Effector memory CD8-positive, alpha-beta T cell (primary cell): ENCODE measurements around the gene CRYZ.
"Not testable (repeated sequence)": the region's sequence is repeated elsewhere in the genome, so short reads cannot be mapped to it uniquely, and the experiment has no call there.

ENCODE experiments used
- ATAC-seq: fragments of 150-1000 bp; cut with Tn5 transposase; replicated peaks from 2 replicates; pipeline ENCODE4 v1.10.0; 2021; ENCODE audit warnings: mild to moderate bottlenecking, moderate library complexity
- DNase-seq, 3 experiments: peaks; one replicate each; pipeline ENCODE4 v3.0.0; 2021
- H3K27ac Mint-ChIP-seq, 2 donors: one replicate each; pipeline ENCODE4 v1.8.0; 2022; ENCODE audit warnings: mild to moderate bottlenecking in 2 of 2, mixed read lengths in 2 of 2, moderate library complexity in 2 of 2
- H3K27me3 Mint-ChIP-seq, 2 donors: one replicate each; pipeline ENCODE4 v1.8.0; 2022; ENCODE audit warnings: mixed read lengths in 2 of 2
- H3K36me3 Mint-ChIP-seq: one replicate; pipeline ENCODE4 v1.8.0; 2022; ENCODE audit warnings: mild to moderate bottlenecking, moderate library complexity, mixed read lengths; ENCODE audit not compliant: insufficient read depth
- H3K4me1 Mint-ChIP-seq, 2 donors: one replicate each; pipeline ENCODE4 v1.8.0; 2022; ENCODE audit warnings: low read depth in 2 of 2, mixed read lengths in 2 of 2
- H3K4me3 Mint-ChIP-seq, 2 donors: one replicate each; pipeline ENCODE4 v1.8.0; 2022; ENCODE audit warnings: mild to moderate bottlenecking in 2 of 2, mixed read lengths in 2 of 2, moderate library complexity in 2 of 2
- H3K9me3 Mint-ChIP-seq, 2 donors: one replicate each; pipeline ENCODE4 v1.8.0; 2022; ENCODE audit warnings: mixed read lengths in 2 of 2
- total RNA-seq, 9 experiments: gene quantifications; one replicate each; lab custom pipeline; 2026; lab: John Stamatoyannopoulos, UW

The CRYZ gene, protein sequence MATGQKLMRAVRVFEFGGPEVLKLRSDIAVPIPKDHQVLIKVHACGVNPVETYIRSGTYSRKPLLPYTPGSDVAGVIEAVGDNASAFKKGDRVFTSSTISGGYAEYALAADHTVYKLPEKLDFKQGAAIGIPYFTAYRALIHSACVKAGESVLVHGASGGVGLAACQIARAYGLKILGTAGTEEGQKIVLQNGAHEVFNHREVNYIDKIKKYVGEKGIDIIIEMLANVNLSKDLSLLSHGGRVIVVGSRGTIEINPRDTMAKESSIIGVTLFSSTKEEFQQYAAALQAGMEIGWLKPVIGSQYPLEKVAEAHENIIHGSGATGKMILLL
- total RNA-seq: 5.4 to 19.1 (median 11.4) reads per million in 9 experiments

DNA sequence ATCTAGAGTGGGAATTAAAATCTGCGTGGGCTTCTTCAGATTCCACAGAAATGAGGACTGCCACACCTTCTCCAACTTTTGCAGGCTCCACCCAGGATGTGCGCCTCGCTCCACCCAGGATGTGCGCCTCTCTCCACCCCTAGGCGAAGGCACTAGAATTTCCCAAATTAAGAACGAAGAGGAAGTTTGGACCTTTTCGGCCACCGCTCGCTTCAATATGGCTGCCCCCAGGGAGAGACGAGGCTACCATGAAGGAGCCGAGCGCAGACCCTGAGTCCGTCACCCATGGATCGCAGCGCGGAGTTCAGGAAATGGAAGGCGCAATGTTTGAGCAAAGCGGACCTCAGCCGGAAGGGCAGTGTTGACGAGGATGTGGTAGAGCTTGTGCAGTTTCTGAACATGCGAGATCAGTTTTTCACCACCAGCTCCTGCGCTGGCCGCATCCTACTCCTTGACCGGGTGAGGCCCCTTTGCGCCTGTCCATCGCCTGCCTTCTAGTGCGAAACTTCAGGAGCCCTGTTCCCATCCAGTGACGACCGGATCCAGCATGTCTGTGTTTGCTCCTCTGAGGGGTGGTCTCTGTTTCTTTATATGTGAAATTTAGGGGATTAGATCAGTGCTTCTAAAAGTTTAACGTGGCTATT, at the start of gene CRYZ, which contains the start of gene TYW3:
TSS of gene CRYZ (minus strand) at position 91 of the 644 bp plus-strand sequence. CDS start 8,229 bp downstream, outside the sequence.
TSS of gene TYW3 (plus strand) at position 193 of the 644 bp plus-strand sequence. CDS start at position 286, 93 bp downstream.
- no peaks in the 10 kb centered on the region for H3K9me3 Mint-ChIP-seq
- H3K27ac Mint-ChIP-seq: peak within 1 kb of the TSS; percentile 93 to 94

GRCh38 chr1:74780594-74780993, 47.7 kb upstream of the CRYZ start:
- no peak for ATAC-seq
- DNase-seq: no peak
- Mint-ChIP-seq H3K9me3 (no peaks in the 10 kb centered on the region), H3K27me3 (peaks cover 21 to 23% of the 10 kb centered on the region in 2 donors), H3K27ac (no peak overlapping the region), H3K4me3 (no peak overlapping the region), H3K36me3 (no peaks in the 10 kb centered on the region), H3K4me1 (no peaks in the 10 kb centered on the region)

More for the DNA sequence above, at the start of gene CRYZ, which contains the start of gene TYW3:
- ATAC-seq (peak; percentile 82), DNase-seq (peak; percentile 77 to 78 (median 77))
- Mint-ChIP-seq H3K27me3 (no peaks in the 10 kb centered on the region), H3K4me3 (peak within 1 kb of the TSS; percentile 87 to 91), H3K4me1 (peaks cover 21 to 47% of the 10 kb centered on the region in 2 donors), H3K36me3 (peaks cover 12% of the 10 kb centered on the region)

DNA sequence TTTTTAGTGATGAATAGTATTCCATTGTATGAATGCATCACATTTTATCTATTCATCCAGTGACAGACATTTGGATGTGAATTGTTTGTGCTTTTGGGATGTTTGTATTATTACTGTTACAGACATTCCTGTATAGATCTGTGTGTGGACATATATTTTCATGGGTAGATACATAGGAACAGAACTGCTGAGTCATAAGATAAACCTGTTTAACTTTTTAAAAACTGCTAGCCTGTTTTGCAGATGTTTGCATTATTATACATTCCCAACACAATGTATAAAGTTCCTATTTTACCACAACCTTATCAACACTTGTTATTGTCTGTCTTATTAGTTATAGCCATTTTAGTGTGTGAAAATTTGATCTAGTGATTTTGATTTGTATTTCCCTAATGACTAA, 46.9 kb upstream of the CRYZ start:
- DNase-seq: no peak
- Mint-ChIP-seq H3K9me3 (no peaks in the 10 kb centered on the region), H3K27me3 (peaks cover 21 to 23% of the 10 kb centered on the region in 2 donors), H3K27ac (no peak overlapping the region), H3K4me1 (no peaks in the 10 kb centered on the region), H3K4me3 (no peak overlapping the region), H3K36me3 (no peaks in the 10 kb centered on the region)
- no peak for ATAC-seq

DNA sequence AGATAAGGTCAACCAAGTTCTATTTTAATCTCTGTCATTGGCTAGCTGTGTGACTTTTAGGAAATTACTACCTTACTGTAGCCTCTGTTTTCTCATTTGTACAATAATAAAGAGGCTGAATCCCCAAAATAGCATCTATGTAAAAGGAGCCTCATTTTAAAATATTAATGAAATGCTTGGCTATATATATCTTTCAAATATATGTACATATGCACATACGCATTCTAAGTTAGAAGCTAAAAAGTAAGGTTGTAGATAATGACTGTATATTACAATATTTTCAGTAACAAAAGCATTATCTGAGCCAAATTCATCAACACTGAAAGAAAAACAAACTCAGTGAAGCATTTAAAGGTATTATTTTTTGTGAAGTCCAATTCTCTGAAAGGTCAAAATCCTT, 44.7 kb upstream of the CRYZ start:
- H3K4me1 Mint-ChIP-seq: no peaks in the 10 kb centered on the region
- DNase-seq: no peak
- no peaks in the 10 kb centered on the region for H3K36me3 Mint-ChIP-seq
- no peak overlapping the region for H3K4me3 Mint-ChIP-seq
- ATAC-seq: no peak
- no peak overlapping the region for H3K27ac Mint-ChIP-seq
- H3K9me3 Mint-ChIP-seq: no peaks in the 10 kb centered on the region
- H3K27me3 Mint-ChIP-seq: peaks cover 20 to 23% of the 10 kb centered on the region in 2 donors

- H3K9me3 Mint-ChIP-seq: no peaks in the 10 kb centered on the region
- no peaks in the 10 kb centered on the region for H3K36me3 Mint-ChIP-seq
- DNase-seq (no peak), ATAC-seq (no peak)
- no peak overlapping the region for H3K27ac Mint-ChIP-seq
- no peak overlapping the region for H3K4me3 Mint-ChIP-seq
- peaks cover 16 to 18% of the 10 kb centered on the region in 2 donors for H3K27me3 Mint-ChIP-seq
- no peaks in the 10 kb centered on the region for H3K4me1 Mint-ChIP-seq
These were observed 42.9 kb upstream of the CRYZ start for GRCh38 chr1:74775735-74776134.

DNA sequence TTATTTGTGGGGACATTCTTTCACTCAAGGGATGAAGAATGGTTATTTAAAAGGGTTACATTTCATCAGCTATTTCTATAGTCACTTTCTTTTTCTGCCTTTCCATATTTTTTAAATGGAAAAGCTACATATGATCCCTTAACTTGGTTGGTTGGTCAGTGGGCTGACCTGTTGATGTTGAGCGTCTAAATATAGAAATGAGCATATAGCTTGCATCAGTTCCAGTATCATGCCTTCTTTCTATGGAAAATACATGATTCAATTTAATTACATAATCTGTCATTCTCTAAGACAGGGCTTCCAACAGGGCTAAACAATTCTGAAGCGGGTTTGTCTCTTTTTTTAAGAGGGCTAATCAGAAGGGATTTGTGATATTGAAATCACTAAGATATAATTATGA, 40.7 kb upstream of the CRYZ start:
- H3K4me3 Mint-ChIP-seq: no peak overlapping the region
- DNase-seq: no peak
- H3K27me3 Mint-ChIP-seq: peaks cover 11 to 14% of the 10 kb centered on the region in 2 donors
- no peaks in the 10 kb centered on the region for H3K9me3 Mint-ChIP-seq
- no peaks in the 10 kb centered on the region for H3K4me1 Mint-ChIP-seq
- no peaks in the 10 kb centered on the region for H3K36me3 Mint-ChIP-seq
- no peak overlapping the region for H3K27ac Mint-ChIP-seq
- ATAC-seq: no peak

DNA sequence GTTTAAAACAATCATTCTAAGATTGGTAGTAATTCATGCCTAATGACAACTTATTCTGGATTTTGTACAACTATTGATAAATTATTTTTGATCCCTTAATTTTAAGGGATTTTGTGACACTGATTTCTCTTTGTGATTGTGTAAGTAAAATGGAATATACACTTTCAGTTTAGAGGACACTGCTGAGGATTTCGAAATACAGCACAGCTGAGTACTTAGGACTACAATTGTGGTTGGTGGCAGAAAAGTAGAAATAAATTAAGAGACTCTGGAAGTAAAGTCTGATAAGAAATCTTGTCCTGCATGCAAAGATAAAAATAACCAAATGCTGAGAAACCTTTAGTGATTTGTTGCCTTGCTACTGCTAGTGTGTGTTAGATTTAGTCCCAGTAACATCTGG, 40.1 kb upstream of the CRYZ start:
- peaks cover 6 to 8% of the 10 kb centered on the region in 2 donors for H3K27me3 Mint-ChIP-seq
- ATAC-seq (no peak), DNase-seq (no peak)
- H3K36me3 Mint-ChIP-seq: no peaks in the 10 kb centered on the region
- H3K4me1 Mint-ChIP-seq: no peaks in the 10 kb centered on the region
- no peak overlapping the region for H3K4me3 Mint-ChIP-seq
- H3K9me3 Mint-ChIP-seq: no peaks in the 10 kb centered on the region
- no peak overlapping the region for H3K27ac Mint-ChIP-seq

- H3K27ac Mint-ChIP-seq: no peak overlapping the region
- no peaks in the 10 kb centered on the region for H3K36me3 Mint-ChIP-seq
- peaks cover 6 to 8% of the 10 kb centered on the region in 2 donors for H3K27me3 Mint-ChIP-seq
- H3K9me3 Mint-ChIP-seq: no peaks in the 10 kb centered on the region
- no peak overlapping the region for H3K4me3 Mint-ChIP-seq
- ATAC-seq (peak; percentile 54), DNase-seq (peak; percentile 2 to 10 (median 2))
- H3K4me1 Mint-ChIP-seq: no peaks in the 10 kb centered on the region
These were observed 39.2 kb upstream of the CRYZ start for GRCh38 chr1:74771913-74772515.

GRCh38 chr1:74767490-74767889, 34.6 kb upstream of the CRYZ start:
- no peaks in the 10 kb centered on the region for H3K27me3 Mint-ChIP-seq
- H3K27ac Mint-ChIP-seq: no peak overlapping the region
- DNase-seq: no peak

GRCh38 chr1:74766579-74766978, 33.7 kb upstream of the CRYZ start:
- H3K4me3 Mint-ChIP-seq: no peak overlapping the region
- no peak for ATAC-seq
- H3K36me3 Mint-ChIP-seq: peaks cover 10% of the 10 kb centered on the region
- no peak for DNase-seq
- H3K4me1 Mint-ChIP-seq: peaks cover 0 to 4% of the 10 kb centered on the region in 2 donors
- no peaks in the 10 kb centered on the region for H3K27me3 Mint-ChIP-seq
- no peaks in the 10 kb centered on the region for H3K9me3 Mint-ChIP-seq
- H3K27ac Mint-ChIP-seq: no peak overlapping the region

More at GRCh38 chr1:74767490-74767889, 34.6 kb upstream of the CRYZ start:
- ATAC-seq: no peak
- peaks cover 6% of the 10 kb centered on the region for H3K36me3 Mint-ChIP-seq
- no peaks in the 10 kb centered on the region for H3K9me3 Mint-ChIP-seq
- peaks cover 0 to 4% of the 10 kb centered on the region in 2 donors for H3K4me1 Mint-ChIP-seq
- H3K4me3 Mint-ChIP-seq: no peak overlapping the region

- Mint-ChIP-seq H3K9me3 (no peaks in the 10 kb centered on the region), H3K27ac (peak overlapping the region; percentile 20 to 57), H3K4me1 (peaks cover 4% of the 10 kb centered on the region in 2 donors), H3K27me3 (no peaks in the 10 kb centered on the region), H3K4me3 (no peak overlapping the region), H3K36me3 (peaks cover 13% of the 10 kb centered on the region)
- no peak for DNase-seq
- ATAC-seq: no peak
These were observed 31.0 kb upstream of the CRYZ start for GRCh38 chr1:74763807-74764206.

DNA sequence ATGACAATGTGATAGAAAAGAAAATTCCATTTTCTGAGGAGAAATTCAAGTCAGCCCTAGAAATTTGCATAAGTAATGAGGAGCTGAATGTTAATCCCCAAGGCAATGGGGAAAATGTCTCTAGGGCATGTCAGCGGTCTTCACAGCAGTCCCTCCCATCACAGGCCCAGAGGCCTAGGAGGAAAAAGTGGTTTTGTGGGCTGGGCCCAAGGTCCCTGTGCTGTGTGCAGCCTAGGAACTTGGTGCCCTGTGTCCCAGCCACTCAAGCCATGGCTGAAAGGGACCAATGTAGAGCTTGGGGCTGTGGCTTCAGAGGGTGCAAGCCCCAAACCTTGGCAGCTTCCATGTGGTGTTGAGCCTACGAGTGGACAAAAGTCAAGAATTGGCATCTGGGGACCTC, 23.8 kb upstream of the CRYZ start:
- not testable (repeated sequence) for H3K4me1 Mint-ChIP-seq, H3K27me3 Mint-ChIP-seq, ATAC-seq, DNase-seq, H3K9me3 Mint-ChIP-seq, H3K27ac Mint-ChIP-seq, H3K4me3 Mint-ChIP-seq
- H3K36me3 Mint-ChIP-seq: peaks cover 30% of the 10 kb centered on the region

DNA sequence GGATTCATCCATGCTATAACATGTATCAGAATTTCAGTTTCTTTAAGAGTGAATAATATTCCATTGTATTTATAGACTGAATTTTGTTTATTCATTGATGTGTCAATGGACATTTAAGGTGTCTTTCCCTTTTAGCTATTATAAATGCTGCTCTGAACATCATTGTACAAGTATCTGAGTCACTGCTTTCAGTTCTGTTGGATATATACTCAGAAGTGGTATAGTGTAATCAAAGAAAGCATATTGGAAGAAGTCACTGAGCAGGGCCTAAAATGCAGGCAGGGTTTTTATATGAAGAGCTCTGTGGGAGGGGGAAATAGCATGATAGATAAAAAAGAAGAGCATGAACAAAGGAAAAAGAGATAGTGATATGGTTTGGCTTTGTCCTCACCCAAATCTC, 22.6 kb upstream of the CRYZ start:
- no peak overlapping the region for H3K27ac Mint-ChIP-seq
- no peak for ATAC-seq
- H3K36me3 Mint-ChIP-seq: peaks cover 41% of the 10 kb centered on the region
- peaks cover 0 to 2% of the 10 kb centered on the region in 2 donors for H3K4me1 Mint-ChIP-seq
- H3K9me3 Mint-ChIP-seq: no peaks in the 10 kb centered on the region
- H3K4me3 Mint-ChIP-seq: no peak overlapping the region
- no peak for DNase-seq
- no peaks in the 10 kb centered on the region for H3K27me3 Mint-ChIP-seq
